GM21717 (cell line): ENCODE results near the gene CHST5.

Experiments
- ATAC-seq: cut with Tn5 transposase; IDR thresholded peaks from one replicate; pipeline ENCODE4 v1.9.1; 2021; ENCODE audit warnings: mild to moderate bottlenecking, moderate library complexity; ENCODE audit not compliant: unreplicated experiment

CHST5 gene

DNA sequence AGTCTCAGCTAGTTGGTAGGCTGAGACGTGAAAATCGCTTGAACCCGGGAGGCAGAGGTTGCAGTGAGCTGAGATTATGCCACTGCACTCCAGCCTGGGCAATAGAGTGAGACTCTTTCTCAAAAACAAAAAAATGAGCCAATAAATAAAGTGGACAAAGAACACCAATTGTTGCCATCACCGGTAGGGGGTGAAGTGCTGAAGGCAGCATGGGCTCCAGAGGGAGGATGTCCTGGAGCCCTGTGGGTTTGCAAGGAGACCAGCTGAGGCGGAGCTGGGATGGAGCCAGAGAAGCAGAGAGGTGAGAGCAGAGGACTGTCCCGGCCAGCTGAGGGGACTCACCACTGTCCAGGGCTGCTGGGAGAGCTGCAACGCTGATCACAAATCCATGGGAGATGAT lies 54.4 kb downstream of the CHST5 start:
- no peak for ATAC-seq

DNA sequence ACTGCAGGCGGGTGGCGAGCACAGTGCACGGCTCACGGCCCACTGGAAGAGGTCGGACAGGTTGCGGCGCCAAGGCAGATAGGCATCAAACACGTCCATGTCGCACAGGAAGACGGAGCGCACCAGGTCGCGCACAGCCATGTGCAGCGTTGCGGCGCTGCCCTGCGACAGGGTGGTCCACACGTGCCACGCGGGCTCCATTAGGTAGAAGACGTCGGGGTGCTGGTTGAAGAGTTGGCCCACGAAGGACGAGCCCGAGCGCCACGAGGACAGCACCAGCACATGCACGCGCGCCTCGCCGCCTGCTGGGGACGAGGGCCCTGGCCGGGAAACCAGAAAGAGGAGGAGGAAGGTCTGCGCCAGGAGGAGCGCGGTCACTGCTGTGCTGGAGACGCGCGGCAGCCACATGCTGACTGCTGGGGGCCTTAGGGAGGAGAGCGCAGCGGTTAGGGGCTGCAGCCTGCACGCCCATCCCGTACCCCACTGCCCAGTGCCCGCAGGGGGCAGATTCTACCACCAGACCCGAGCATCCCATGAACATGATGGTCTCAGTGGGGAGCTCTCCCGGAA lies 56.4 kb downstream of the CHST5 start:
- ATAC-seq = no peak
